Neural progenitor cell (in vitro differentiated cells): ENCODE results near the gene TMEM53.

ENCODE experiments used
- EZH2 ChIP-seq: fragments of 200-600 bp; sonication (generic); IDR thresholded peaks from 2 replicates; pipeline ENCODE4 v1.6.1; 2017; ENCODE audit warnings: antibody characterized with exemption, mild to moderate bottlenecking, moderate library complexity
- TF ChIP-seq, protein P1 (sequence below): fragments of 200-600 bp; sonication (generic); IDR thresholded peaks from 2 replicates; pipeline ENCODE4 v1.5.1; 2017; ENCODE audit warnings: antibody characterized with exemption, mild to moderate bottlenecking

GRCh38 chr1:44672254-44672955 is 1.9 kb downstream of the TMEM53 start:
- TF ChIP-seq, protein P1, sequence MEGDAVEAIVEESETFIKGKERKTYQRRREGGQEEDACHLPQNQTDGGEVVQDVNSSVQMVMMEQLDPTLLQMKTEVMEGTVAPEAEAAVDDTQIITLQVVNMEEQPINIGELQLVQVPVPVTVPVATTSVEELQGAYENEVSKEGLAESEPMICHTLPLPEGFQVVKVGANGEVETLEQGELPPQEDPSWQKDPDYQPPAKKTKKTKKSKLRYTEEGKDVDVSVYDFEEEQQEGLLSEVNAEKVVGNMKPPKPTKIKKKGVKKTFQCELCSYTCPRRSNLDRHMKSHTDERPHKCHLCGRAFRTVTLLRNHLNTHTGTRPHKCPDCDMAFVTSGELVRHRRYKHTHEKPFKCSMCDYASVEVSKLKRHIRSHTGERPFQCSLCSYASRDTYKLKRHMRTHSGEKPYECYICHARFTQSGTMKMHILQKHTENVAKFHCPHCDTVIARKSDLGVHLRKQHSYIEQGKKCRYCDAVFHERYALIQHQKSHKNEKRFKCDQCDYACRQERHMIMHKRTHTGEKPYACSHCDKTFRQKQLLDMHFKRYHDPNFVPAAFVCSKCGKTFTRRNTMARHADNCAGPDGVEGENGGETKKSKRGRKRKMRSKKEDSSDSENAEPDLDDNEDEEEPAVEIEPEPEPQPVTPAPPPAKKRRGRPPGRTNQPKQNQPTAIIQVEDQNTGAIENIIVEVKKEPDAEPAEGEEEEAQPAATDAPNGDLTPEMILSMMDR: no peak
- no peak for TF ChIP-seq EZH2
